Lung (tissue), 12 donors: ENCODE data around the gene GPX7. TPM values are rescaled to one million over a fixed set of nuclear protein-coding genes. Genes with fewer than 3 reads are reported as not detected.

ENCODE experiments used
- ATAC-seq: fragments of 200-7000 bp; cut with Tn5 transposase; one replicate; pipeline ENCODE4 v1.9.1; 2020; ENCODE audit warnings: moderate number of reproducible peaks; ENCODE audit not compliant: insufficient read depth, low FRiP score
- DNase-seq, 3 donors: peaks; one replicate each; pipeline ENCODE4 v3.0.0-alpha.2; 2013 to 2017
- H3K27ac ChIP-seq, 2 donors: one replicate each; pipeline ENCODE4 v1.5.1; 2013; ENCODE audit warnings: mild to moderate bottlenecking in 2 of 2, moderate library complexity in 2 of 2, control low read depth in 1 of 2, inconsistent platforms in 1 of 2, low read depth in 1 of 2, low read length in 1 of 2
- H3K27me3 ChIP-seq, 3 donors: one replicate each; pipeline ENCODE4 v1.5.1; 2013; ENCODE audit warnings: low read length in 2 of 3; ENCODE audit not compliant: control insufficient read depth in 3 of 3, insufficient read depth in 3 of 3
- H3K36me3 ChIP-seq, 4 donors: one replicate each; pipeline ENCODE4 v1.5.1; 2013; ENCODE audit warnings: low read length in 4 of 4, mild to moderate bottlenecking in 1 of 4, moderate library complexity in 1 of 4; ENCODE audit not compliant: control insufficient read depth in 4 of 4, insufficient read depth in 4 of 4
- H3K4me1 ChIP-seq, 5 donors: one replicate each; pipeline ENCODE4 v1.5.1; 2013; ENCODE audit warnings: low read length in 5 of 5, mild to moderate bottlenecking in 2 of 5, moderate library complexity in 1 of 5; ENCODE audit not compliant: control insufficient read depth in 5 of 5, insufficient read depth in 5 of 5
- H3K4me3 ChIP-seq: one replicate; pipeline ENCODE4 v1.5.1; 2013; ENCODE audit warnings: mild to moderate bottlenecking, control low read depth, moderate library complexity
- H3K9ac ChIP-seq, 2 donors: one replicate each; pipeline ENCODE4 v1.5.1; 2013; ENCODE audit warnings: low read length in 2 of 2, control low read depth in 1 of 2; ENCODE audit not compliant: insufficient read depth in 1 of 2
- H3K9me3 ChIP-seq, 4 donors: one replicate each; pipeline ENCODE4 v1.5.1; 2013; ENCODE audit warnings: low read length in 3 of 4, mild to moderate bottlenecking in 1 of 4, moderate library complexity in 1 of 4; ENCODE audit not compliant: control insufficient read depth in 4 of 4, insufficient read depth in 3 of 4
- CTCF ChIP-seq: IDR thresholded peaks from 2 replicates; pipeline ENCODE4 v1.5.1; 2012; ENCODE audit warnings: mild to moderate bottlenecking; ENCODE audit errors: control extremely low read depth, extremely low read depth
- WGBS, 2 donors: extraction: QIAGEN DNeasy Blood & Tissue Kit; methylation state at CpG; one replicate each; pipeline ENCODE4 v1.1.7; 2013; 5-methylcytosine and 5-hydroxymethylcytosine counted together
- polyA plus RNA-seq, 2 donors: library from polyadenylated mRNA; stranded (reverse); fragments of 200-250 nt; gene quantifications; one replicate each; pipeline ENCODE4 v1.2.1, GENCODE V29; 2013
- total RNA-seq, 2 donors: library from RNA; depleted of rRNA in 1 of 2; stranded (reverse); fragments of >200 nt in 1 of 2; gene quantifications; one replicate each; pipeline ENCODE4 v1.2.1, GENCODE V29; 2014 to 2021
- donor health status: control.
- donor health status: control.
- donor health status: Bipolar disorder and iron deficiency.
- donor health status: healthy.
- donor health status: DM: yes; HTN: yes; CAD: no.

GPX7 gene
- total and polyA plus RNA-seq, 4 donors = 7.3 to 61.4 (median 12.1) TPM

- H3K4me1 ChIP-seq = peaks cover 0 to 27% (median 14%) of the 10 kb centered on the region in 5 donors
- WGBS, 2 donors = 69 to 82% methylated on average over 7 of the region's 7 CpGs
- DNase-seq = no peak
These were observed 2.9 kb upstream of the GPX7 start for GRCh38 chr1:52599236-52599635.

GRCh38 chr1:52600533-52601179 lies 1.5 kb upstream of the GPX7 start:
- Histone ChIP-seq H3K4me1 (peaks cover 0 to 30% (median 13%) of the 10 kb centered on the region in 5 donors), H3K9ac (no peak overlapping the region), H3K36me3 (peaks cover 0 to 4% (median 2%) of the 10 kb centered on the region in 4 donors), H3K9me3 (no peaks in the 10 kb centered on the region), H3K4me3 (no peak overlapping the region), H3K27ac (no peak overlapping the region), H3K27me3 (no peaks in the 10 kb centered on the region)
- ATAC-seq = no peak
- WGBS, 2 donors = 98 to 99% methylated on average over 8 of the region's 8 CpGs
- no peak for DNase-seq
- TF ChIP-seq CTCF = no peak

More at GRCh38 chr1:52599236-52599635, 2.9 kb upstream of the GPX7 start:
- Histone ChIP-seq H3K27ac (no peak overlapping the region), H3K4me3 (no peak overlapping the region), H3K9me3 (no peaks in the 10 kb centered on the region), H3K9ac (no peak overlapping the region), H3K36me3 (peaks cover 0 to 3% (median under 1%) of the 10 kb centered on the region in 4 donors), H3K27me3 (no peaks in the 10 kb centered on the region)
- ATAC-seq = no peak
- no peak for TF ChIP-seq CTCF

GRCh38 chr1:52601519-52601918 lies 652 bp upstream of the GPX7 start:
- Histone ChIP-seq H3K9ac (peak overlapping the region; percentile 60 to 77), H3K9me3 (no peaks in the 10 kb centered on the region), H3K36me3 (peaks cover 0 to 12% (median 3%) of the 10 kb centered on the region in 4 donors), H3K27me3 (no peaks in the 10 kb centered on the region), H3K4me3 (no peak overlapping the region), H3K27ac (no peak overlapping the region), H3K4me1 (peaks cover 0 to 30% (median 13%) of the 10 kb centered on the region in 5 donors)
- WGBS, 2 donors = 85 to 96% methylated on average over 3 of the region's 3 CpGs
- no peak for TF ChIP-seq CTCF
- ATAC-seq (no peak), DNase-seq (peak in 1 of 3 donors; percentile 10)
